Stomach (tissue), 9 donors: ENCODE results near the gene NRSN2. TPM values are rescaled to one million over a fixed set of nuclear protein-coding genes. Genes with fewer than 3 reads are reported as not detected.
A peak's percentile ranks its signal among the peaks of the same experiment; 100 is the strongest.

Experiments
- DNase-seq, 2 donors: peaks; one replicate each; pipeline versions ENCODE4 v3.0.0 to v3.0.0-alpha.2; 2013 to 2019
- H3K27ac ChIP-seq, 5 donors: fragments of 200-600 bp in 4 of 5; sonication (generic) in 4 of 5; one replicate each; pipeline ENCODE4 v1.5.1; 2013 to 2019; ENCODE audit warnings: mild to moderate bottlenecking in 1 of 5, moderate library complexity in 1 of 5
- H3K27me3 ChIP-seq, 3 donors: fragments of 200-600 bp; sonication (generic); one replicate each; pipeline ENCODE4 v1.5.1; 2017 to 2019; ENCODE audit warnings: mixed run types in 1 of 3
- H3K36me3 ChIP-seq, 4 donors: fragments of 200-600 bp; sonication (generic); 1 replicate in 3 of 4; 2 replicates in 1 of 4; pipeline ENCODE4 v1.5.1; 2016 to 2019
- H3K4me1 ChIP-seq, 4 donors: fragments of 200-600 bp; sonication (generic); one replicate each; pipeline ENCODE4 v1.5.1; 2016 to 2019
- H3K4me3 ChIP-seq, 4 donors: fragments of 200-600 bp; sonication (generic) in 3 of 4; one replicate each; pipeline ENCODE4 v1.5.1; 2016 to 2019; ENCODE audit warnings: mild to moderate bottlenecking in 1 of 4
- H3K9me3 ChIP-seq, 4 donors: fragments of 200-600 bp; sonication (generic); one replicate each; pipeline ENCODE4 v1.5.1; 2016 to 2019
- EP300 ChIP-seq: sonication (generic); formaldehyde crosslinking; IDR thresholded peaks from one replicate; pipeline ENCODE4 v1.6.1; 2017; ENCODE audit warnings: antibody characterized with exemption
- POLR2A ChIP-seq, 4 donors: fragments of 450-650 bp; IDR thresholded peaks; one replicate each; pipeline ENCODE4 v1.6.1; 2016; ENCODE audit warnings: antibody characterized with exemption in 4 of 4, control low read depth in 2 of 4, mild to moderate bottlenecking in 1 of 4, moderate library complexity in 1 of 4
- POLR2AphosphoS5 ChIP-seq, 3 donors: sonication (generic); formaldehyde crosslinking; IDR thresholded peaks; one replicate each; pipeline ENCODE4 v1.6.1; 2016; ENCODE audit warnings: antibody characterized with exemption in 3 of 3
- WGBS, 5 donors: extraction: QIAGEN DNeasy Blood & Tissue Kit in 3 of 5; methylation state at CpG; one replicate each; pipeline versions ENCODE4 v1.1.5 to v1.1.7; 2013 to 2018; 5-methylcytosine and 5-hydroxymethylcytosine counted together
- intact Hi-C: fragments of 100-400 bp; cut with DNase I; formaldehyde crosslinking; loops from one replicate; pipeline ENCODE4 v1.15.1; 2023; ENCODE audit warnings: low total_unique reads
- polyA plus RNA-seq, 3 donors: library from polyadenylated mRNA; stranded (reverse); fragments of 200-250 nt; gene quantifications; one replicate each; pipeline ENCODE4 v1.2.3, GENCODE V29; 2013
- total RNA-seq, 5 donors: library from RNA; depleted of rRNA; stranded (reverse); fragments of >200 nt; gene quantifications; one replicate each; pipeline versions ENCODE4 v1.1.0 to v1.2.3, GENCODE V29; 2014 to 2016
- TF ChIP-seq, protein P1 (sequence below), 7 experiments: fragments of 450-650 bp in 4 of 7; fragments of 200-600 bp in 3 of 7; sonication (generic) in 3 of 7; IDR thresholded peaks; one replicate each; pipeline ENCODE4 v1.5.1; 2016 to 2019; ENCODE audit warnings: antibody characterized with exemption in 7 of 7, control low read depth in 2 of 7, mild to moderate bottlenecking in 1 of 7
- donor health status: healthy with polysubstance abuse.
- donor health status: Bipolar disorder and iron deficiency.
- donor health status: healthy.

NRSN2 gene
- total and polyA plus RNA-seq, 8 donors, result 0.89 to 36.5 (median 17.7) TPM

DNA sequence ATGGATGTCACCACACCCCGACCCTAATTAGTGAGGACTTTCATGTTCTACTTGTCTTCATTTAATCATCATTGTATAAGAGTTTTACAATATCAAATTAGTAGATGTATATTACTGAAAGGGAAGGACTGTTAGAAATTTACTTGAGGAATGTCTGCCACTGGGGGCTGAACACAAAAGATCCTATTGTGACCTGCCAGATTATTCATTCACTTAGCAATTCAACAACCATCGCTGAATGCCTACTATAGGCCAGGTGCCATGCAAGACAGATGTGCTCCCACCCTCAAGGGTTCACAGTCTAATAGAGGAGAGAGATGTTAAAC is 53.2 kb downstream of the NRSN2 start:
- no peaks in the 10 kb centered on the region for H3K9me3 ChIP-seq
- DNase-seq, result no peak
- intact Hi-C loops, result loop anchor here (10.0 kb wide), 1 partner anchor 45 kb away; no protein-coding TSS in a partner anchor

GRCh38 chr20:400454-401275 is 53.8 kb downstream of the NRSN2 start:
- no peak overlapping the region for H3K4me3 ChIP-seq
- 68 to 84% (median 79%) methylated on average over 5 of the region's 5 CpGs for WGBS, 5 donors
- no peaks in the 10 kb centered on the region for H3K9me3 ChIP-seq
- TF ChIP-seq EP300 (no peak), POLR2AphosphoS5 (IDR thresholded peaks at IDR 0.05) (no peak), POLR2A (IDR thresholded peaks at IDR 0.05) (no peak)
- TF ChIP-seq, protein P1, sequence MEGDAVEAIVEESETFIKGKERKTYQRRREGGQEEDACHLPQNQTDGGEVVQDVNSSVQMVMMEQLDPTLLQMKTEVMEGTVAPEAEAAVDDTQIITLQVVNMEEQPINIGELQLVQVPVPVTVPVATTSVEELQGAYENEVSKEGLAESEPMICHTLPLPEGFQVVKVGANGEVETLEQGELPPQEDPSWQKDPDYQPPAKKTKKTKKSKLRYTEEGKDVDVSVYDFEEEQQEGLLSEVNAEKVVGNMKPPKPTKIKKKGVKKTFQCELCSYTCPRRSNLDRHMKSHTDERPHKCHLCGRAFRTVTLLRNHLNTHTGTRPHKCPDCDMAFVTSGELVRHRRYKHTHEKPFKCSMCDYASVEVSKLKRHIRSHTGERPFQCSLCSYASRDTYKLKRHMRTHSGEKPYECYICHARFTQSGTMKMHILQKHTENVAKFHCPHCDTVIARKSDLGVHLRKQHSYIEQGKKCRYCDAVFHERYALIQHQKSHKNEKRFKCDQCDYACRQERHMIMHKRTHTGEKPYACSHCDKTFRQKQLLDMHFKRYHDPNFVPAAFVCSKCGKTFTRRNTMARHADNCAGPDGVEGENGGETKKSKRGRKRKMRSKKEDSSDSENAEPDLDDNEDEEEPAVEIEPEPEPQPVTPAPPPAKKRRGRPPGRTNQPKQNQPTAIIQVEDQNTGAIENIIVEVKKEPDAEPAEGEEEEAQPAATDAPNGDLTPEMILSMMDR (IDR thresholded peaks at IDR 0.05), result no peak
- DNase-seq, result no peak
- H3K27ac ChIP-seq, result no peak overlapping the region
- H3K36me3 ChIP-seq, result peaks cover 10 to 26% (median 24%) of the 10 kb centered on the region in 4 donors
- intact Hi-C loops, result loop anchor here (10.0 kb wide), 1 partner anchor 46 kb away; no protein-coding TSS in a partner anchor
- peaks cover 6 to 20% (median 16%) of the 10 kb centered on the region in 4 donors for H3K4me1 ChIP-seq
- no peaks in the 10 kb centered on the region for H3K27me3 ChIP-seq

More for the DNA sequence above, 53.2 kb downstream of the NRSN2 start:
- Histone ChIP-seq H3K4me3 (no peak overlapping the region), H3K27me3 (no peaks in the 10 kb centered on the region), H3K4me1 (peaks cover 6 to 21% (median 19%) of the 10 kb centered on the region in 4 donors), H3K36me3 (peaks cover 10 to 31% (median 27%) of the 10 kb centered on the region in 4 donors), H3K27ac (no peak overlapping the region)
- TF ChIP-seq POLR2AphosphoS5 (IDR thresholded peaks at IDR 0.05), result no peak
- TF ChIP-seq POLR2A (IDR thresholded peaks at IDR 0.05), result no peak
- 46 to 70% (median 59%) methylated on average over 2 of the region's 2 CpGs for WGBS, 5 donors

- Histone ChIP-seq H3K9me3 (no peaks in the 10 kb centered on the region), H3K4me1 (peaks cover 2 to 9% (median 7%) of the 10 kb centered on the region in 4 donors), H3K27ac (no peak overlapping the region), H3K4me3 (no peak overlapping the region), H3K36me3 (peaks cover 0 to 13% (median 12%) of the 10 kb centered on the region in 4 donors), H3K27me3 (no peaks in the 10 kb centered on the region)
- peak in 1 of 2 donors; percentile 42 for DNase-seq
- 67 to 79% (median 75%) methylated on average over 9 of the region's 9 CpGs for WGBS, 5 donors
- intact Hi-C loops, result loop anchor here (10.0 kb wide), 1 partner anchor 47 kb away; no protein-coding TSS in a partner anchor
- TF ChIP-seq POLR2A (IDR thresholded peaks at IDR 0.05), result no peak
- TF ChIP-seq, protein P1 (IDR thresholded peaks at IDR 0.05), result no peak
- TF ChIP-seq EP300, result no peak
- TF ChIP-seq POLR2AphosphoS5 (IDR thresholded peaks at IDR 0.05), result no peak
Observed at GRCh38 chr20:401682-402495, 55.0 kb downstream of the NRSN2 start.

- no peak for DNase-seq
- intact Hi-C loops, result loop anchor here (10.0 kb wide), 1 partner anchor 48 kb away; no protein-coding TSS in a partner anchor
- Histone ChIP-seq H3K27ac (no peak overlapping the region), H3K4me1 (peaks cover 7 to 11% (median 7%) of the 10 kb centered on the region in 4 donors), H3K36me3 (peaks cover 0 to 7% (median 6%) of the 10 kb centered on the region in 4 donors), H3K9me3 (no peaks in the 10 kb centered on the region), H3K27me3 (no peaks in the 10 kb centered on the region), H3K4me3 (no peak overlapping the region)
- TF ChIP-seq POLR2AphosphoS5 (IDR thresholded peaks at IDR 0.05) (no peak), POLR2A (IDR thresholded peaks at IDR 0.05) (no peak), EP300 (no peak)
- TF ChIP-seq, protein P1 (IDR thresholded peaks at IDR 0.05), result no peak
- WGBS, 5 donors, result 87 to 96% (median 91%) methylated on average over 2 of the region's 2 CpGs
Observed at GRCh38 chr20:402496-402885, 55.6 kb downstream of the NRSN2 start.
